ENCODE data around the gene METTL24.

DNA sequence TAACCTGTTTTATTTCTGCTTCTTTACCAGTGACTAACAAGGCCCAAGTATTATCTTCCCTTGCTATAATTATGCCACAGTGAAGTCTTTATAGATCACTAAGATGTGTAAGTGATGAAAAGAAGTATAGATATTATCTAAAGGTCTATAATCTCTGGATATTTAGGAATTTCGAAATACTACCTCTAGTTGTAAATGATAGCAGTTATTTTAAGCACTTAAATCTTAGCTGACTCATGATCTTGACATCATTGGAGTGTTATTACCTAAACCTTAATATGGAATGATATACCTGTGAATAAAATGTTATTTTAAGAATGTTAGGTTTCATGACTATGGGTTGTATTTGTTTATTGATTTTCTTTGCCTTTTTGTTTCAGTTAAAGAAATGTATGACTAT, 146.4 kb downstream of the METTL24 start:
- TF ChIP-seq CTCF (IDR thresholded peaks at IDR 0.05), result no peak
- TF ChIP-seq EZH2phosphoT487 (IDR thresholded peaks at IDR 0.05), result no peak
